Activated naive CD4-positive, alpha-beta T cell treated with anti-CD3 and anti-CD28 coated beads, Interleukin-2, amount 50 U/mL, for 16 hours (primary cell): ENCODE data around the gene PID1.

Source experiments
- DNase-seq: peaks from one replicate; pipeline ENCODE4 v3.0.0-alpha.2; 2020

The PID1 gene

GRCh38 chr2:229059331-229060033 lies 211.6 kb downstream of the PID1 start:
- no peak for DNase-seq

- DNase-seq: no peak
Measured at GRCh38 chr2:229057976-229058553, 213.0 kb downstream of the PID1 start.

GRCh38 chr2:229054311-229054710 lies 216.8 kb downstream of the PID1 start:
- no peak for DNase-seq

GRCh38 chr2:229051798-229052197 lies 219.3 kb downstream of the PID1 start:
- DNase-seq: no peak

- DNase-seq: no peak
Measured at GRCh38 chr2:229050133-229050532, 221.0 kb downstream of the PID1 start.

- no peak for DNase-seq
Measured at GRCh38 chr2:229048134-229048533, 223.0 kb downstream of the PID1 start.

- DNase-seq: no peak
Measured at GRCh38 chr2:229045671-229046070, 225.4 kb downstream of the PID1 start.

- DNase-seq: no peak
Measured at GRCh38 chr2:229044581-229044980, 226.5 kb downstream of the PID1 start.

GRCh38 chr2:229043681-229044080 lies 227.4 kb downstream of the PID1 start:
- no peak for DNase-seq

GRCh38 chr2:229042349-229042748 lies 228.7 kb downstream of the PID1 start:
- DNase-seq: no peak

- DNase-seq: no peak
Measured at GRCh38 chr2:229041691-229042090, 229.4 kb downstream of the PID1 start.

GRCh38 chr2:229037621-229038020 lies 233.5 kb downstream of the PID1 start:
- DNase-seq: no peak

GRCh38 chr2:229033816-229034215 lies 237.3 kb downstream of the PID1 start:
- DNase-seq: no peak

- no peak for DNase-seq
Measured at GRCh38 chr2:229032608-229033234, 238.4 kb downstream of the PID1 start.

GRCh38 chr2:229027353-229028105 lies 243.6 kb downstream of the PID1 start:
- no peak for DNase-seq

GRCh38 chr2:229025653-229026052 lies 245.4 kb downstream of the PID1 start:
- DNase-seq: no peak

GRCh38 chr2:229022652-229023051 lies 248.4 kb downstream of the PID1 start:
- no peak for DNase-seq

GRCh38 chr2:229022071-229022470 lies 249.0 kb downstream of the PID1 start:
- no peak for DNase-seq

GRCh38 chr2:229009816-229010215 lies 261.3 kb downstream of the PID1 start:
- no peak for DNase-seq

GRCh38 chr2:229003256-229003655 lies 267.8 kb downstream of the PID1 start:
- DNase-seq: no peak

- DNase-seq: no peak
Measured at GRCh38 chr2:229001196-229001595, 269.9 kb downstream of the PID1 start.

GRCh38 chr2:228999326-228999725 lies 271.8 kb downstream of the PID1 start:
- DNase-seq: no peak

- DNase-seq: no peak
Measured at GRCh38 chr2:228988786-228989185, 282.3 kb downstream of the PID1 start.
